ENCODE results near the gene TSPYL6. TPM values are rescaled to one million over a fixed set of nuclear protein-coding genes. Genes with fewer than 3 reads are reported as not detected.
"Not testable (repeated sequence)": the region's sequence is repeated elsewhere in the genome, so short reads cannot be mapped to it uniquely, and the experiment has no call there.

The TSPYL6 gene
- 0.08 TPM for total RNA-seq
- long read RNA-seq = 0 reads

GRCh38 chr2:54256091-54256694, at the start of gene TSPYL6:
TSPYL6 (minus strand) TSS chr2:54256229; CDS start chr2:54256151, 78 bp downstream.
- no peaks in the 10 kb centered on the region for H3K9me3 ChIP-seq (replicated peaks)
- DNase-seq = no peak
- no peak for TF ChIP-seq CTCF (IDR thresholded peaks at IDR 0.05; ENCODE audit: borderline replicate concordance)
- no peaks in the 10 kb centered on the region for H3K36me3 ChIP-seq
- no peaks in the 10 kb centered on the region for H3K27me3 ChIP-seq (ENCODE audit: low read depth)
- intact Hi-C loops (cut with micrococcal nuclease) = no loop called here
- no peak within 1 kb of the TSS for H3K4me3 ChIP-seq
- no peaks in the 10 kb centered on the region for H3K4me1 ChIP-seq
- H3K27ac ChIP-seq (replicated peaks) = no peak within 1 kb of the TSS

GRCh38 chr2:54303631-54304030, 47.6 kb upstream of the TSPYL6 start:
- intact Hi-C loops (cut with micrococcal nuclease) = loop anchor here (10.0 kb wide), 1 partner anchor 1011 kb away; no protein-coding TSS in a partner anchor
- H3K9me3 ChIP-seq (replicated peaks) = no peaks in the 10 kb centered on the region
- H3K4me1 ChIP-seq = no peaks in the 10 kb centered on the region
- no peak for DNase-seq
- no peaks in the 10 kb centered on the region for H3K36me3 ChIP-seq
- H3K27me3 ChIP-seq (ENCODE audit: low read depth) = no peaks in the 10 kb centered on the region
- H3K27ac ChIP-seq (replicated peaks) = no peak overlapping the region
- TF ChIP-seq CTCF (IDR thresholded peaks at IDR 0.05; ENCODE audit: borderline replicate concordance) = no peak
- no peak overlapping the region for H3K4me3 ChIP-seq

DNA sequence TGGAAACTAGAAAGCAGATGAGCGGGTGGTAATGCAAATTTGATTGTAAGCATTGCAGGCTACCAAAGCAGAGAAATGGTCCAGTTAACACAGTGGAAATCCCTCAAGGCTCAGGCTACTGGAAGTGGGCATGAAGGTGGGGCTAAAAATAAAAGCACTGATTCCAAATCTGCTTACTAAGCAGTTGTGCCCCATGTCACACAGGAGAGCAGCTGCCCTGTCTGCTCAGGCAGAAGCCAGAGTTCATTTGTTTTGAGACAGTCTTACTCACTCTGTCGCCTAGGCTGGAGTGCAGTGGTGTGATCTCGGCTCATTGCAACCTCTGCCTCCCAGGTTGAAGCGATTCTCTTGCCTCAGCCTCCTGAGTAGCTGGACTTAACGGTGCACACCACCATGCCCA, 42.5 kb upstream of the TSPYL6 start:
- Histone ChIP-seq H3K4me3 (no peak overlapping the region), H3K4me1 (no peaks in the 10 kb centered on the region), H3K27ac (replicated peaks) (no peak overlapping the region), H3K9me3 (replicated peaks) (no peaks in the 10 kb centered on the region), H3K36me3 (no peaks in the 10 kb centered on the region), H3K27me3 (ENCODE audit: low read depth) (no peaks in the 10 kb centered on the region)
- TF ChIP-seq CTCF (IDR thresholded peaks at IDR 0.05; ENCODE audit: borderline replicate concordance) = no peak
- intact Hi-C loops (cut with micrococcal nuclease) = no loop called here
- no peak for DNase-seq

- H3K9me3 ChIP-seq (replicated peaks) = no peaks in the 10 kb centered on the region
- H3K4me1 ChIP-seq = no peaks in the 10 kb centered on the region
- no peaks in the 10 kb centered on the region for H3K27me3 ChIP-seq (ENCODE audit: low read depth)
- H3K27ac ChIP-seq (replicated peaks) = no peak overlapping the region
- no peak for DNase-seq
- no peaks in the 10 kb centered on the region for H3K36me3 ChIP-seq
- H3K4me3 ChIP-seq = no peak overlapping the region
- no peak for TF ChIP-seq CTCF (IDR thresholded peaks at IDR 0.05; ENCODE audit: borderline replicate concordance)
- intact Hi-C loops (cut with micrococcal nuclease) = no loop called here
Observed at GRCh38 chr2:54295911-54296310, 39.9 kb upstream of the TSPYL6 start.

DNA sequence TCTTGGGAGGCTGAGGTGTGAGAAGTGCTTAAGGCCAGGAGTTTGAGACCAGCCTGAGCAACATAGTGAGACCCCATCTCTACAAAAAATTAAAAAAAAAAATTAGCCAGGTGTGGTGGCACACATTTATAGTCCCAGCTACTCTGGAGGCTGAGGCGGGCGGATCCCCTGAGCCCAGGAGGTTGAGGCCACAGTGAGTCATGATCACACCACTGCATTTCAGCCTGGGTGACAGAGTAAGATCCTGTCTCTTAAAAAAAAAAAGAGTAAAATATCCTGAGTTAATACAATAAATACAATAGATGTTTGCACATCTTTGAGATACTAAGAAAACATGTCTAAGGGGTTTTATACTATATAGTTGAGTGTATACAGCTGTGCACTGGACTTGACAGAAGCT, 38.6 kb upstream of the TSPYL6 start:
- H3K4me1 ChIP-seq; H3K27ac ChIP-seq (replicated peaks); intact Hi-C loops (cut with micrococcal nuclease): not testable (repeated sequence)

DNA sequence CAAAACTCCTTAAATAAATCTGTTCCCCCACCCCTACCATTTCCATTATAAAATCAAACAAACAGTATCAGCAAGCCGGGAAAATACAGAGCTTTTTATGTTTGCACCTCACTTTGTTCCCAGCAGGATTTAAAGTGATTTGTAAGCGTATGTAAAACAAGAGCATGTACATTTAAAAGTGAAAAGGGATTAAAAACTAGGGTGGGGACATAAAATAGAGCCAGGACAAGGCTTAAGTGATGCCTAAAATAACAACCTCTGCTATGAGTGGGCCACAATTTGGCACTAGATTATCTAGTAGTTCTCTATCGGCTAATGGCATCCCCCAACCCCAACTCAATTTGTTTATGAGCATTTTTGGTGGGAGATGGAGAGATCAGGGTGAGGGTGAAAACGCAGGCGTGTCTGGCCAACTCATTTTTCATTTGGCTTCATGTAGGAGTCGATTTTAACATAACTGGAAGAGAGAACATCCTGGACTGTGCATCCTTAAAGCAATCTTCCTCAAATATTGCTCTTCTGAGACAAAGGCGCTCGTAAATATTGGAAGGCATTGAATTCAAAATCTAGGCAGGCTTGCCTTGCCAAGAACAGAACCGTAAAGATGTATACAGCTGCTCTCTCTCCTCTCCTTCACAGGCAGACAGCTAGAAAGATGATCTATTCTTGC, 34.5 kb upstream of the TSPYL6 start:
- DNase-seq = no peak
- Histone ChIP-seq H3K27me3 (ENCODE audit: low read depth) (no peaks in the 10 kb centered on the region), H3K4me1 (peaks cover 16% of the 10 kb centered on the region), H3K36me3 (no peaks in the 10 kb centered on the region), H3K9me3 (replicated peaks) (no peaks in the 10 kb centered on the region), H3K27ac (replicated peaks) (peak overlapping the region; percentile 1), H3K4me3 (no peak overlapping the region)
- intact Hi-C loops (cut with micrococcal nuclease) = no loop called here
- no peak for TF ChIP-seq CTCF (IDR thresholded peaks at IDR 0.05; ENCODE audit: borderline replicate concordance)

More for the DNA sequence above, 38.6 kb upstream of the TSPYL6 start:
- H3K36me3 ChIP-seq; H3K4me3 ChIP-seq; H3K9me3 ChIP-seq (replicated peaks); H3K27me3 ChIP-seq (ENCODE audit: low read depth); DNase-seq: not testable (repeated sequence)

Data from left ventricle myocardium inferior (tissue), 1 donor.